GM13977 (cell line): Measurements from ENCODE around the gene TMOD2.

Experiments
- DNase-seq: peaks from one replicate; pipeline ENCODE4 v3.0.0; 2012; ENCODE audit warnings: low spot score
- CTCF ChIP-seq: IDR thresholded peaks from 2 replicates; pipeline ENCODE4 v1.5.1; 2012; ENCODE audit warnings: mild to moderate bottlenecking, control low read depth; ENCODE audit not compliant: insufficient read depth; ENCODE audit errors: extremely low read depth, missing control alignments
- in situ Hi-C: fragments of 300-500 bp; cut with MboI; formaldehyde crosslinking; loops from one replicate; pipeline ENCODE4 v1.12.0; 2022; ENCODE audit warnings: low sequenced_read_pairs, low pct_unique_long_range_greater_than_20kb, mixed read lengths, inconsistent platforms; ENCODE audit not compliant: unreplicated experiment

The TMOD2 gene

GRCh38 chr15:51846463-51847230 is 95.2 kb downstream of the TMOD2 start:
- in situ Hi-C loops = no loop called here
- DNase-seq = no peak
- TF ChIP-seq CTCF = no peak

DNA sequence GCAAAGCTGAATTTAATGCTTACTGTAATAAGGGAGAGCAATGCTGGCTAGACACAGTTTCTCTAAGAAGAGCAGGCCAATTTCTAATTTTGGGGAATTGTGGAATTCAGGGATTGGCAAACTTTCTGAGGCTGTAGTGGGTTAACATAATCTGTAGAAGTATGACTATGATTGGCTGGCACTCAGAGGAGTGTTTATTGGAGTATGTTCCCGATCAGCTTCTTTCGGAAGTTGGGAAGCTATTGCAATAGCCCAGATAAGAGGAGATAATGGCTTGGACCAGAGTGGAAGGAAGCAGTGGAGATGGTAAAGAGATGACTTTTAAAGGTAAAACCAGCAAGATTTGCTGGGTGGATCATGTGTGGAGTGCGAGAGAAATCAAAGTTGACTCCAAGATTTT is 97.4 kb downstream of the TMOD2 start:
- no peak for TF ChIP-seq CTCF
- DNase-seq = no peak
- in situ Hi-C loops = no loop called here

GRCh38 chr15:51849860-51850259 is 98.5 kb downstream of the TMOD2 start:
- TF ChIP-seq CTCF = no peak
- in situ Hi-C loops = no loop called here
- no peak for DNase-seq

- DNase-seq = no peak
- in situ Hi-C loops = no loop called here
- TF ChIP-seq CTCF = no peak
These were observed 102.6 kb downstream of the TMOD2 start for GRCh38 chr15:51853998-51854397.

DNA sequence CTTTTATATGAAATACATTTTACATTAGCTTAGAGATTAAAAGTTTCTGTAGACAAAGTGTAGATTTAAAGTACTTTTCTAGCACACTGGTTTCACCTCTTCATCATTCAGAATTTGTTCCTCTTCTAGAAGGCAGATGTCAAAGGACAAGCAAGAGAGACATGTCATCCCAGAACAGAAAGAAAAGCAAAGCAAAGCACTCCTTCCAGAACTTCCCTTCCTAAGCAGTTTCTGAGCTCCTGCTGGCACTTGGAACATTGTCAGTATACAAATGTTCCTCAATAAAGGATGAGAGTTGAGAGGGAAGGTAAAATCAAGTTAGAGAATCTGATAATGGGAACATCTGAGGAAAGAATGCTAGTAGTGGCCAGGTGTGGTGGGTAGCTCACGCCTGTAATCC is 104.2 kb downstream of the TMOD2 start:
- no peak for DNase-seq
- in situ Hi-C loops = no loop called here
- TF ChIP-seq CTCF = no peak

DNA sequence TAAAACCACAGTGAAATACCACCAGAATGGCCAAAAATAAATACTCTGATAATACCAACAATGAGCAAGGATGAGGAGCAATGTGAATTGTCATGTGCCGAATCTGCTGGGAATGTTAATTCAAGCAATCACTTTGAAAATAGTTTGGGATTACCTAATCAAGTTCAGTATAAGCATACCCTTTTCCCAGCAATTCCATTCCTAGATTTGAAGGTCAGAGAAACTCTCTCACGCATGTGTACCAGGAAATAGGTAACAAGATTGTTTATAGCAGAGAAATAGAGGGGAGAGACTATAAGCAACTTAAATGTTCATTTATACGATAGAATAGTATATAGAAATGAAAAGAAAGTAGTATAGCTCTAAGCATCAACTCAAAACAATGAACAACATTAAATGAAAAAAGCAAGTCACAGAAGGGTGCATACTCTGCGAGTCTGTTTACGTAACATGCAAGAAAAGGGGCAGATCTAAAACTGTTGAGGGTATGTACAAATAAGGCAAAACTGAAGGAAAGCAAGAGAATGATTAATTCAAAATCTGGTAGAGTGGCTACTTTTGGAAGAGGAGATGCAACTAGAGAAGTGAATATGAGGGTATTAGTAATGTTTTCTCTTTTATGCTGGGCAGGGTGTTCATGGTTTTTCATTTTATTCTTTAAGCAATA is 105.5 kb downstream of the TMOD2 start:
- no peak for DNase-seq
- in situ Hi-C loops = no loop called here
- no peak for TF ChIP-seq CTCF
